Parathyroid adenoma (tissue), 2 donors: ENCODE results near the gene METTL27.

Source experiments
- H2AFZ ChIP-seq: fragments of 300-600 bp; sonication (generic); one replicate; pipeline ENCODE4 v1.7.0; 2017; ENCODE audit warnings: antibody characterized with exemption, mild to moderate bottlenecking
- H3K27ac ChIP-seq: fragments of 300-600 bp; sonication (generic); one replicate; pipeline ENCODE4 v1.7.0; 2017
- H3K27me3 ChIP-seq: fragments of 300-600 bp; sonication (generic); one replicate; pipeline ENCODE4 v1.7.0; 2017; ENCODE audit warnings: low read length; ENCODE audit not compliant: control insufficient read depth, insufficient read depth
- H3K36me3 ChIP-seq: fragments of 300-600 bp; sonication (generic); one replicate; pipeline ENCODE4 v1.7.0; 2017; ENCODE audit warnings: low read length; ENCODE audit not compliant: control insufficient read depth, insufficient read depth
- H3K4me1 ChIP-seq: fragments of 300-600 bp; sonication (generic); one replicate; pipeline ENCODE4 v1.7.0; 2017; ENCODE audit warnings: control low read depth
- H3K4me2 ChIP-seq: fragments of 300-600 bp; sonication (generic); one replicate; pipeline ENCODE4 v1.7.0; 2017; ENCODE audit warnings: low read length
- H3K4me3 ChIP-seq: fragments of 300-600 bp; sonication (generic); one replicate; pipeline ENCODE4 v1.7.0; 2017; ENCODE audit warnings: low read depth, low read length
- H3K79me2 ChIP-seq: fragments of 300-600 bp; sonication (generic); one replicate; pipeline ENCODE4 v1.7.0; 2017; ENCODE audit warnings: control low read depth
- H3K9ac ChIP-seq: fragments of 300-600 bp; sonication (generic); one replicate; pipeline ENCODE4 v1.7.0; 2017; ENCODE audit warnings: mild to moderate bottlenecking
- H3K9me3 ChIP-seq: fragments of 300-600 bp; sonication (generic); one replicate; pipeline ENCODE4 v1.7.0; 2017; ENCODE audit warnings: low read length; ENCODE audit not compliant: control insufficient read depth
- TF ChIP-seq, protein P1 (sequence below): fragments of 300-600 bp; sonication (generic); IDR thresholded peaks from one replicate; pipeline ENCODE4 v1.7.0; 2017; ENCODE audit warnings: antibody characterized with exemption, mild to moderate bottlenecking
- donor health status: primary hyperparathyroidism.

Gene METTL27

DNA sequence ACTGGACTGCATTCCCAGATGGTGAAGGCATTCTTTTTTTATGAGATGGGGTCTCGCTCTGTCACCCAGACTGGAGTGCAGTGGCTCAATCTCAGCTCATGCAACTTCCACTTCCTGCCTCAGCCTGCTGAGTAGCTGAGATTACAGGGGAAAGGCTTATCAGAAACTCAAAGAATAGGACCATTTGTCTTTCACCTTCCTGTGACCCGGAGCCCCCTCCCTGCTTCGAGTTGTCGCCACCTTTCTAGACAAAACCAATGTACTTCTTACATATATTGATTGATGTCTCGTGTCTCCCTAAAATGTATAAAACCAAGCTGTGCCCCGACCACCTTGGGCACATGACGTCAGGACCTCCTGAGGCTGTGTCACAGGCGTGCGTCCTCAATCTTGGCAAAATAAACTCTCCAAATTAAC lies 1.8 kb upstream of the METTL27 start:
- Histone ChIP-seq H3K27me3 (no peaks in the 10 kb centered on the region), H3K9me3 (no peaks in the 10 kb centered on the region), H3K4me2 (no peak overlapping the region), H3K9ac (no peak overlapping the region), H3K4me3 (no peak overlapping the region), H3K27ac (no peak overlapping the region), H3K79me2 (no peaks in the 10 kb centered on the region), H3K36me3 (no peaks in the 10 kb centered on the region), H3K4me1 (peaks cover 6% of the 10 kb centered on the region), H2AFZ (no peak overlapping the region)
- TF ChIP-seq, protein P1, sequence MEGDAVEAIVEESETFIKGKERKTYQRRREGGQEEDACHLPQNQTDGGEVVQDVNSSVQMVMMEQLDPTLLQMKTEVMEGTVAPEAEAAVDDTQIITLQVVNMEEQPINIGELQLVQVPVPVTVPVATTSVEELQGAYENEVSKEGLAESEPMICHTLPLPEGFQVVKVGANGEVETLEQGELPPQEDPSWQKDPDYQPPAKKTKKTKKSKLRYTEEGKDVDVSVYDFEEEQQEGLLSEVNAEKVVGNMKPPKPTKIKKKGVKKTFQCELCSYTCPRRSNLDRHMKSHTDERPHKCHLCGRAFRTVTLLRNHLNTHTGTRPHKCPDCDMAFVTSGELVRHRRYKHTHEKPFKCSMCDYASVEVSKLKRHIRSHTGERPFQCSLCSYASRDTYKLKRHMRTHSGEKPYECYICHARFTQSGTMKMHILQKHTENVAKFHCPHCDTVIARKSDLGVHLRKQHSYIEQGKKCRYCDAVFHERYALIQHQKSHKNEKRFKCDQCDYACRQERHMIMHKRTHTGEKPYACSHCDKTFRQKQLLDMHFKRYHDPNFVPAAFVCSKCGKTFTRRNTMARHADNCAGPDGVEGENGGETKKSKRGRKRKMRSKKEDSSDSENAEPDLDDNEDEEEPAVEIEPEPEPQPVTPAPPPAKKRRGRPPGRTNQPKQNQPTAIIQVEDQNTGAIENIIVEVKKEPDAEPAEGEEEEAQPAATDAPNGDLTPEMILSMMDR, result no peak

DNA sequence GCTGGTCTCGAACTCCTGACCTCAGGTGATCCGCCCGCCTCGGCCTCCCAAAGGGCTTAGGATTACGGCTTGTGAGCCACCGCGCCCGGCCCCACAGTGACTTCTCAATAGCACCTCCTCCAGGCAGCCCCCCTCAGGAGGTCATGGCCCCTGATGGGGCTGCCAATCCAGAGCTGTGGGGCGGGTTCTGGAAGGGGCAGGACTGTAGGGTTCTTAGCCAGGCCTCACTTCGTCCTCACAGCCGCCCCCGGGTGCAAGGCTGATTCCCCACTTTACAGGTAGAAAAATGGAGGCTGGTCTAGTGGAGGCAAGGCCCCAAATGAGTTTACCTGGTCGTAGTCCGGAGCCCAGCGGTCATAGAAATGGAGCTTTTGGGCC lies 638 bp downstream of the METTL27 start:
- H3K27ac ChIP-seq, result peak overlapping the region; percentile 69
- peak overlapping the region; percentile 98 for H3K4me3 ChIP-seq
- no peaks in the 10 kb centered on the region for H3K27me3 ChIP-seq
- peak overlapping the region; percentile 70 for H3K9ac ChIP-seq
- TF ChIP-seq, protein P1, result no peak
- H3K36me3 ChIP-seq, result no peaks in the 10 kb centered on the region
- peak overlapping the region; percentile 89 for H2AFZ ChIP-seq
- peak overlapping the region; percentile 99 for H3K4me2 ChIP-seq
- H3K4me1 ChIP-seq, result peaks cover 6% of the 10 kb centered on the region
- no peaks in the 10 kb centered on the region for H3K9me3 ChIP-seq
- no peaks in the 10 kb centered on the region for H3K79me2 ChIP-seq

DNA sequence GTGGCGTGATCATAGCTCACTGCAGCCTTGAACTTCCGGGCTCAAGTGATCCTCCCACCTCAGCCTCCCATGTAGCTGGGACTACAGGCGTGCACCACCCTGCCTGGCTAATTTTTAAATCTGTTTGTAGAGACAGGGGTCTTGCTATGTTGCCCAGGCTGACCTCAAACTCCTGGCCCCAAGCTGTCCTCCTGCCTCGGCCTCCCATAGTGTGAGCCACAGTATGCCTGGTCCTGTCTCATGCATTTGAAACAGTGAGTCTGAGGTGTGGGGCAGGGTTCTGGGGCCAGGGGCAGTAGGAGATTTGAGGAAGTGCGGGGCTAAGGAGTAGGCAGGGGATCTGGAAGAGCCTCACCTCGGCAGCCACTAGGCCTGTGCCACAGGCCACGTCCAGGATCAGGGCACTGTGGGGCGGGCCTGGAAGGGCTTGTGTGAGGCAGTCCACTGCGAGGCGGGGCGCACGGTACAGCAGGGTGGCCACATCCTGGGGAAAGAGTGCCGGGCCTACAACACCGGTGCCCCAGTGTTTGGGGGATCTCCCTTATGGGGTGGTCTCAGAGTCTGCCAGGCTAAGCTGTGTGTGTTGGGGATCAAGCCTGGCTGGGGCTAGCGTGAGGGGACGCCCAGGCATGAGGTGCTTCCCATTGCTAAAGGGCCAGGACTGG lies 1.5 kb downstream of the METTL27 start:
- H3K27ac ChIP-seq, result no peak overlapping the region
- H3K4me1 ChIP-seq, result peaks cover 6% of the 10 kb centered on the region
- no peaks in the 10 kb centered on the region for H3K36me3 ChIP-seq
- H3K4me2 ChIP-seq, result no peak overlapping the region
- TF ChIP-seq, protein P1, result no peak
- no peaks in the 10 kb centered on the region for H3K27me3 ChIP-seq
- H3K9me3 ChIP-seq, result no peaks in the 10 kb centered on the region
- H3K4me3 ChIP-seq, result no peak overlapping the region
- H2AFZ ChIP-seq, result no peak overlapping the region
- H3K9ac ChIP-seq, result no peak overlapping the region
- H3K79me2 ChIP-seq, result no peaks in the 10 kb centered on the region

DNA sequence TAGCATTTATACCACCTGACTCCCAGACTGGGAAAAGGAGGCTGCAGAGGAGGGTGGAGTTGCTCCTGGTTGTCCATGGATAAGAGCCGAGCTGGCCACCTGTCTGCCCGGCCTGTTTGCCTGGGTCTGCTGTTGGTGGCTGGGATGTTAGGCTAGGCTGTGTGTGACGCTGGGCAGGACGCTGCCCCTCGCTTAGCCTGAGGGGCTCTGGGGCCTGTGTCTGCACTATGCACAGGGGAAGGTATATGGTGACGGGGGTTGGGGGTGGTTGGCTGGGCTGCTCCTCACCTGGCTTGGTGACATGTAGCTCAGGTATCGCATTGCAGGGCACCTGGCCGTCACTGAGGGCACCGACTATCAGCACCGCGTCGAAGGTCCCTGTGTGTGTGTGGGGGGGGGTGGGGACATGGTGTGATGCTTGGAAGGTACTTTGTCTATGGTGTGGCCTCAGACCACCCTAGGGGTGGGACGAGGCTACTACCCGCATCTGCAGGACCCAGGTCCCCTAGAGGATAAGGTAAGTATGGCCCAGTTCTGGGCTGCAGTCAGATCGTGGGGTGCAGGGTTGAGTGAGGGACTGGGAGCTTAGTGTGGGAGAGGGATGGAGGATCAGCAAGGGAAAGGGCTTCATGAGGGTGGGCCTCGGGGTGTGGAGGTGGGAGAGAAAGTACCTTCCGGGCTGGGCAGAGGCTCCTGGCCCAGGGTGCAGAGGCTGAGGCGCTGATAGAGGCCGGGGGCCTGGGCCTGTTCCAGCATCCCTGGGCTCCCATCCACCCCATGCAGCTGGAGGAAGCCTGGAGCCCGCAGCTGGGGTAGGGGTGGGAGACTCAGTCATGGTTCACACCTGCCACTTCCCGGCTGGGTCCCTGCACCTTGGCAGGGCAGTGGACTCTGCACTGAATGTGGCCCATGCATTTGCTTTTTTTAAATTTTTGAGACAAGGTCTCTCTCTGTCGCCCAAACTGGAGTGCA lies 2.3 kb downstream of the METTL27 start:
- Histone ChIP-seq H3K36me3 (no peaks in the 10 kb centered on the region), H3K79me2 (no peaks in the 10 kb centered on the region), H3K4me3 (no peak overlapping the region), H2AFZ (no peak overlapping the region), H3K27me3 (no peaks in the 10 kb centered on the region), H3K9ac (no peak overlapping the region), H3K27ac (no peak overlapping the region), H3K9me3 (no peaks in the 10 kb centered on the region), H3K4me1 (peaks cover 6% of the 10 kb centered on the region), H3K4me2 (no peak overlapping the region)
- TF ChIP-seq, protein P1, result no peak
